ENCODE results near the gene SIGLEC8. TPM values are rescaled to one million over a fixed set of nuclear protein-coding genes. Genes with fewer than 3 reads are reported as not detected.
"Not testable (repeated sequence)": the region's sequence is repeated elsewhere in the genome, so short reads cannot be mapped to it uniquely, and the experiment has no call there.

The SIGLEC8 gene
- total RNA-seq, 1 donor from 2014 or later, result not detected

DNA sequence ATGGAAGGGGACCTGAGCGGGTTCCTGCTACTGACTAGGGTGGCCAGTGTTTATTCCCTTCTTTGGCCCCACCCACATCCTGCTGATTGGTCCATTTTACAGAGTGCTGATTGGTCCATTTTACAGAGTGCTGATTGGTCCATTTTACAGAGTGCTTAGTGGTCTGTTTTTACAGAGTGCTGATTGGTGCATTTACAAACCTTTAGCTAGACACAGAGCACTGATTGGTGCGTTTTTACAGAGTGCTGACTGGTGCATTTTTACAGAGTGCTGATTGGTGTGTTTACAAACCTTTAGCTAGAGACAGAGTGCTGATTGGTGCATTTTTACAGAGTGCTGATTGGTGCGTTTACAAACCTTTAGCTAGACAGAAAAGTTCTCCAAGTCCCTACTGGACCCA is 10.7 kb downstream of the SIGLEC8 start:
- DNase-seq (ENCODE audit: low read depth in 2 of 2), result not testable (repeated sequence)

DNA sequence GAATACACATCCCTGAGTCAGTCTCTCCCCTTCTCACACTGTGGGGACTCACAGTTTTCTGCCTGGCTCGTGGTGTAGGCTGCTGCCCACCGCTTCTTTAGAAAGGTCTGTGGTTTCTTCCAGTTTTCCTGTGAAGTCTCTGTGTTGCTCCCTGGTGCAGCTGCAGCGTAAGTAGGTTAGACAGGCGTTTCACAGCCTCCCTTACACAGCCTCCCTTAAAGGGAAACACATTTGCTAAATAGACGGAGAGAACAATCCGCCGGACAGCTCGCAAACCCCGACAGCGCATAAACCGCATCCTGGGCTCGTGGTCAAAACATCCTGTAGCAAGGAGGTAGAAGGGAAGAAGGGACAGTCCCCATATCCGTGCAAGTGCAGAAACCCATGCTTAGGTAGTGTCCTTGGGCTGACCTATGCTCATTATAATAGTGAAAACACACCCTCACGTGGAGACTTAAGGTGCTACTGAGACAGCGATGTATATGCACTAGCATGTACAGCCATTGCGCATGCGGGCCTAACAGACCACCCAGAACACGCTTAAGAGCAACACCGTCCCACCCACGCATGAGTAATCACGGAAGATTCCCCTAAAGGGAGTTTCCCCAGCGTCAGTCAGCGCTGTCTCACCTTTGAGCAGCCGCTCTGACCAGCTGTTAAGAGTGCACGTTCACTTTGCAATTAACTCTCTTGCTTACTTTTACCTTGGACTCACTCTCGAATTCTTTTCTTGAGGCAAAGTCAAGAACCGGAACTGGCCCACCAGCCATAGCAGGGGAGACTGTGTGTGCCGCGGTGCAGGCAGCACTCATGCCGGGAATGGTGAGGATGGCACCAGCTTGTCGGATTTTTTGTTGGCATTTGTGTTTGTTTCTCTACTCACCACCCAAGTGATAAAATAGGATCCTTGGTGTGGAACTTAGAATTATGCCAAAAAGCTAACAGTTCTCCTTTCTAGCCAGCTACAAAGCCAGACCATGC is 16.6 kb downstream of the SIGLEC8 start:
- no peak for DNase-seq (ENCODE audit: low read depth in 2 of 2)

DNA sequence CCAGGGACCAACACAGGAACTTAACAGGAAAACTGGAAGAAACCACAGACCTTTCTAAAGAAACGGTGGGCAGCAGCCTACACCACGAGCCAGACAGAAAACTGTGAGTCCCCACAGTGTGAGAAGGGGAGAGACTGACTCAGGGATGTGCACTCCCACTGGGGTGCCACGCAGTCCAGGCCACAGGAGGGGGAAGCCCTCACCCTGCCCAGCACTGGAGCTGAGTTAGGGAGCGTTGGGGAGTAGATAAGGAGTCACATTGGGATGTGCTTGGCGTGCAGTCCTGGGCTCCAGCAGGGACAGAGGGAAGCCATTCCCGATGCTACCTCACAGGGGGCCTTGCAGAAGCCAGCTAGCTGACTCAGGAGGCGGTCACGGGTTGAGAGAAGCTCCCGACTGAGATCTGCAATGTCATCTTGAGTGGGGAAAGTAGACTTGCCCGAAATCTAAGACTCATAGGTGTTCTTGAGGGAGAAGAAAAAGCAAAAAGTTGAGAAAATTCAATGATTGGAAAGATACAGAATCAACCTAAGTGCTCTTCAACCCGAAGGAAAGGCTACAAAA is 17.3 kb downstream of the SIGLEC8 start:
- no peak for DNase-seq (ENCODE audit: low read depth in 2 of 2)

DNA sequence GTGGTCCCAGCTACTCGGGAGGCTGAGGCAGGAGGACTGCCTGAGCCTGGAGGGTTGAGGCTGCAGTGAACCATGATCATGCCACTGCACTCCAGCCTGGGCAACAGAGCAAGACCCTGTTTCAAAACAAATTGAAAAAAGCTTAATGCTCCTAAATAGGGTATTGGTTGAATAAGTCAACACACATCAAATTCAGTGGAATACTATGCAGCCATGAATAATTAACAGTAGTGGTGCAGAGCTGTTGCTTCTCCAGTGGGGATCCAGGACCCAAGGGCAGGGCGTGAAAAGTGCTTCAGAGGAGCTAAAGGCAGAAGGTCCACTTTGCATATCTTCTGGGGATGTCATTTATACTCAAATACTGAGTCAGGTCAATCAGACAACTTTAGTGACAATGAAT is 18.2 kb downstream of the SIGLEC8 start:
- DNase-seq (ENCODE audit: low read depth in 2 of 2), result no peak

DNA sequence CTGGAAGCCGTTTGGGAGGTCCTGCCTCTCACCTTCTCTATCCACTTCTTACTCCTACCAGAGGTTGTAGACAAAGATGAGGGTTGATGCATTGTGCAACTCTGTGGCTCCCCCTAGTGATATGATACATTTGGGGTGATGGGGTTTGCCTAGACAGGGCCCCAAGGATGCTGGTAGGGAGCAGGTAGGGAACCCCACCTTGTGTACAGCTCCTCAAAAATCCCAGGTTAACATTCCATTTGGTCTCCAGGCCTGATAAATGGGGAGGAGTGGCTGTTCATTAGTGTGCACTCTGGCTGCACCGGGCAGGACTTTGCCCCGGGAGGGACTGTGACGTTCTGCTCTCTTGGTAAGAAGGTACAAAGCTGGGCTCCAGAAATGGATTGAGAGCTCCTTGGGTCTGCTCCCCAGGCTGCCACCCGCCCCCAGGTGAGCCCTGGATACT is 19.2 kb downstream of the SIGLEC8 start:
- peak; percentile 16 to 24 for DNase-seq (ENCODE audit: low read depth in 2 of 2)

DNA sequence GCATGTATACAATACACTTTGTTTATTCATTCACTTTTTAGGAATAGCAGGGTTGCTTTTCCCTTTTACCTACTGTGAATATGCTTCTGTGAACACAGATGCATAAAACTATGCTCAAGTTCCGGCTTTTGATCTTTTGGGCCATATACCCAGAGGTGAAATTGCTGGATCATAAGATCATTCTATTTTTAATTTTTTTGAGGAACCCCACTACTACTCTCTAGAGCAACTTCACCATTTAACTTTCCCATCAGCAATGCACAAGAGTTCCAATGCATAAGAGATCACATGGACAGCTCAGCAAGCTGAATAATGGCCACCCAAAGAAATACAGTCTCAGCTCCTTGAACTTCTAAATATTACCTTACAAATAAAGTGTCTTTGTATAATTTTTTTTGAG is 23.8 kb downstream of the SIGLEC8 start:
- DNase-seq (ENCODE audit: low read depth in 2 of 2), result no peak

DNA sequence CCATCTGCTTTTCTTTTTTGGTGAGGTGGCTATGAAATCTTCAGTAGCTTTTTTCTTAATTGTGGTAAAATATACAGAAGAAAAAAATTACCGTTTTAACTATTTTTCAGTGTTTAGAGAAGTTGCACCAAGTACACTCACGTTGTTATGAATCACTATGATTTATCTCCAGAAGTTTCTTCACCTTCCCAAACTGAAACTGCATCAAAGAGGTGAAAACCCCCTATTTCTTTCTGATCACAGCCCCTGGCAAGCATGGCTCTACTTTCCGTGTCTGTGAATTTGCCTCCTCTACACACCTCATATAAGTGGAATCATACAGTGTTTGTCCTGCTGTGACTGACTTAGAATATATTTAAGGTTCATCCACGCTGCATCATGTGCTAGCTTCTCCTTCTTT is 25.2 kb downstream of the SIGLEC8 start:
- DNase-seq (ENCODE audit: low read depth in 2 of 2), result no peak

DNA sequence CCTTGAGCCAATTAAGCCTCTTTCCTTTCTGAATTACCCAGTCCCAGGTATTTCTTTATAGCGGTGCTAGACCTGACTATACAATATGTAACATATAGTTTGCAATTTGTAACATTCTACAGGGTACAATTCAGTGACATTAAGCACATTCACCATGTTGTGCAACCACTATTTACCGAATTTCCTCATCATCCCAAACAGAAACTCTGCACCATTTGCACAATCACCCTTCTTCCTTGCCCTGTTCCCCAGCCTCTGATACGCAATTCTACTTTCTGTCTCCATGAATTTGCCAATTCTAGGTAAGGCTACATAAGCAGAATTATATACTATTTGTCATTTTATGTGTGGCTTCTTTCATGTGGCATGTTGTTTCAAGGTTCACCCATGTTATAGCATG is 27.1 kb downstream of the SIGLEC8 start:
- no peak for DNase-seq (ENCODE audit: low read depth in 2 of 2)

DNA sequence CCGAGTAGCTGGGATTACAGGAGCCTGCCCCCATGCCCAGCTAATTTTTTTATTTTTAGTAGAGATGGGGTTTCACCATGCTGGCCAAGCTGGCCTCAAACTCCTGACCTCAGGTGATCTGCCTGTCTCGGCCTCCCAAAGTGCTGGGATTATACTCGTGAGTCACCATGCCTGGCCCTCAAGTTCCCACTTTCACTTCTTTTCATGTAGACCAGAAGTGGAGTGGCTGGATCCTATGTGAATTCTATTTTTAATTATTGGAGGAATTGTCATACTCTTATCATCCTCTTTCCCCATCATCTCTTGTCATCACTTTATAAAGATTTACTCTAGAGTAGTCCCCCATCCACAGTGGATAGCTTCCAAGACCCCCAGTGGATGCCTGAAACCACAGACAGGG is 28.0 kb downstream of the SIGLEC8 start:
- no peak for DNase-seq (ENCODE audit: low read depth in 2 of 2)

DNA sequence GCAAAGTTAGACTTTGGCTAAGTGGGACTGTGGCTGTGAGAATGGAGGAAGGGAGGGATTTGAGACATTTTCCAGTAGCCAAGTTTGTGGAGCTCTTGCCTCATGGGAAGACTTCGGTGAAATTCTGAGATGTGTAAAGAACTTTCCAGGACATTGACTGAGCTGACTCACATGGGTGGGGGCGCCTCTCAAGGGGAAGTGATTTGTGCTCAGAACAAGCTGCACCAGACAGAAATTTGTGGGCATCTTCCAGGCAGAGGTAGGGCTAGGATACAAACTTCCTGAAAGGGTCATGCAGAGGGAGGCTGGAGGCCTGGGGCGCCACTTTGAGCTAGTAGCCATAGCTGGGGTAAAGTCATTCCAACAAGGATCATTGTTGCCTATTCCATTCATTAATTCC is 31.1 kb downstream of the SIGLEC8 start:
- no peak for DNase-seq (ENCODE audit: low read depth in 2 of 2)

DNA sequence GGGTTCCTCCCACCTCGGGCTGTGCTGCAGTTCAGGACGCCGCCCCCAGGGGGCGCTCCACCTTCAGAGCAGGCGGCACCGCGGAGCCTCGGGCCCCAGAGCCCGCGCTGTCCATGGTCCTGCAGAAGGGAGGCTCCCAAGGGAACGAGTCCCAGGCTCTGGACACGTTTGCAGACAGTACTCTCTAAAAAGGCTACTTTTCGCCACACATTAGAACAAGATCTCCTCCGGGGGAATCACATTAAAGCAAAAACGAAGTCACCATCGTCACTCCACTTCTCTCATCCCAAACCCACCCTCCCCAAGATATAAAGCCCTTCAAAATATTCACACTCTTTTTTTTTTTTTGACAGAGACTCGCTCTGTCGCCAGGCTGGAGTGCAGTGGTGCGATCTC is 36.2 kb downstream of the SIGLEC8 start:
- peak; percentile 78 to 85 for DNase-seq (ENCODE audit: low read depth in 2 of 2)

DNA sequence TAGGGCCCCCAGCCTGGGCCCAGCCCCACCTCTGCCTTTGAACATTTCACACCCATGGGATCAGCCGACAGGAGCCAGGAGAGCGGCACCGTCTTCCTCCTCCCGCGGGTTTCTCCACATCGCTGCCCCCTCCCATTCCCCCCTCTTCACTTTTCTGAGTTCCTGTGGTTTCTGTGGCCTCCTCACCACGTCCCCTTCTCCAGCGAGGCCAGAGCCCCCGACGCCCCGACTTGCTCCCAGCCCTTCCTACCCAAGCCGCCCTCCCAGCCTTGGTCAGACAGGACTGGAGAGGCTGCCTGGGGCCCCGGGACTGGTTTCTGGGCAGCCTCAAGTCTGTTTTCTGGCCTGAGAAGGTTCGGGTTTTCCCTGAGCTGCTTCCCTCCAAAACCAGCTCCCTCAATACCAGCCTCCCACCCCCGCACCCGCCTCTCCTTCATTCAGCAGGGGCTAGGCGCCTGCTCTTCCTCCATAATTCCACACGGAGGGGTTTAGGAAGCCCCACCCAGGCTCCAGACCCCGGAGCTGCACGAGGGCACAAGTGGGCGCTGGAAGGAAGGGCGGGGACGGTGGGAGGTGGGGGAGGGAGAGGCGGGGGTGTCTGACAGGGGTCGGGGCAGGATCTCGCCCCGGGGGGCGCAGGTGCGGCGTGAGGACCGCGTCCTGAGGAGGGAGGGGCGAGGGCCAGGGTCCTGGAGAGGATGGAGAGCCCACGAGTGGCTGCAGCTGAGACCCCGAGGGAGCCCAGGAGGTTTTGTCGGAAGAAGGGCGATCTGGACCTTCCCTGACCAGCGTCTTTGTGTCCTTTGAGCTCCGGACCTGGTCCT is 36.8 kb downstream of the SIGLEC8 start:
- no peak for DNase-seq (ENCODE audit: low read depth in 2 of 2)

DNA sequence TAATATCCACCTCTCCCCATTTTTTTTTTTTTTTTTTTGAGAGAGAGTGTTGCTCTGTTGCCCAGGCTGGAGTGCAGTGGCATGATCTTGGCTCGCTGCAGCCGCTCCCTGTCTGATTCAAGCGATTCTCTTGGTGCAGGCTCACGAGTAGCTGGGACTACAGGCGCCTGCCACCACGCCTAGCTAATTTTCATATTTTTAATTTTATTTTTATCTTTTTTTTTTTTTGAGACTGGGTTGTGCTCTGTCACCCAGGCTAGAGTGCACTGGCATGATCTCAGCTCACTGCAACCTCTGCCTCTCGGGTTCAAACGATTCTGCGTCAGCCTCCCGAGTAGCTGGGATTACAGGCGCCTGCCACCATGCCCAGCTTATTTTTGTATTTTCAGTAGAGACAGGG is 37.7 kb downstream of the SIGLEC8 start:
- DNase-seq (ENCODE audit: low read depth in 2 of 2), result not testable (repeated sequence)

DNA sequence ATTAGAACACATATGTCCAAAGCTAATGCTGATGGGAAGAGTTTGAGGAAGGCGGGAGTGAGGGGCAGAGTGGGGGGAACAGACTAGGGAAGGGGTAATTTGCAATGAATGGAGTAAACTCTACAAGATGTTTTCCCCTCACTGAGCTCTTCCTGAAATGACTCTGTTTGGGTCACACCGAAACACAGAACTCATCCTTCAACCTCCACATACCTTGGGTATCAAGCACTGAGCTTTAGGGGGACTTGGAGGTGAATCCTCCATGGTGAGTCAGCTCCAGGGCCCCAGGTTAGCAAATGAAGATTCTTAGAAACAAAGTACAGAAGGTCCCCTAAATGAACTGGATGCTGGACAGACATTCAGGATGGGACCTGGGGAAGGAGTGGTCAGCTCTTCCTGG is 39.5 kb downstream of the SIGLEC8 start:
- DNase-seq (ENCODE audit: low read depth in 2 of 2), result no peak

DNA sequence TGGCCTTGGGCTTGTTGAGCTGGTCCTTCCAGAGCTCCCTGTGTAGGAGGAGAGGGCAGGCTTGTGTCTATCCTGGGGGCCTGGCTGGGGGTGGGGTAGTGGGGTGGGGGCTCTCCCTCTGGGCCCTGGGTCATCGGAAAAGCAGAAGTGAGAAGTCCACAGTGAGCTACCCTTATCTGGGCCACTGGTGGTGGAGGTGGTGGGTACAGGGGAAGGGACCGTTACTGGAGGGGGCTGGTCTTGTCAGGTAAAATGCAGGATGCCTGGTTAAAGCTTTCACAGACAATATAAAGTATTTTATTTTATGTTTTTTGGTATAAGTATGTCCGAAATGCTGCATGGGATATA is 40.5 kb downstream of the SIGLEC8 start:
- no peak for DNase-seq (ENCODE audit: low read depth in 2 of 2)

DNA sequence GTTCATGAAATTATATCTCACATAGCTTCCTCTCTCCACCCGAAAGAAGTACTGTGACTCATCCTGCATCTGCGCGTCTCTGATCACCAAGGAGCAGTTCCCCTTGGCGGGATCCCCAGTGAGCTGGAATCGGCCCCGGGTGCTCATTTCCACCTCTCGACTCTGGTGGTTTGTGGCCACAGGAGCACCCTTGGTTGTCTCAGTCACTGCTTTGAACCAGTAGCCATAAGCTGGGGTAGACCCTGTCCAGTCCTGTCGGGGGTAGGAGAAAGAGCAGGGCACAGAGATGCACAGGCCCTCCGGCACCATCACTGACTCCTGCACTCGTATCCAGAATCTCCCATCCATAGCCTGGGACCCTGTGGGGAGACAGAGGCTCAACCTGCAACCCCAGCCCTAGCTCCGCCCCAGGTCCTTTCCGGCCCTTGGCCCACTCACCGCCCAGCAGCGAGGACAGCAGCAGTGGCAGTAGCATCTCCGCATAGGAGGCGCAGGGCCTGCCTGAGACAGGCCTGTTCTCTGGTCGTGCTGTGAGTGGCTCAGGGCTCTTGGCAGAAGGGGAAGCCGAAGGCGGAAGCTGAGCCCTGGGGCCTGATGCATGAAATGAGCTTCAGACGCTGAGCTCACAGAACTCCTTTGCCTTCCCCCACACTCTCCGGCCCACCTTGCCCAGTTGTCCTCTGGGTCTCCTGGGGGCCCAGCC is 41.0 kb downstream of the SIGLEC8 start, which contains the start of gene SIGLEC10:
Gene SIGLEC10 (minus strand): TSS at position 536 of the 703 bp plus-strand sequence. CDS start 61 bp downstream, at position 475.
- no peak for DNase-seq (ENCODE audit: low read depth in 2 of 2)

DNA sequence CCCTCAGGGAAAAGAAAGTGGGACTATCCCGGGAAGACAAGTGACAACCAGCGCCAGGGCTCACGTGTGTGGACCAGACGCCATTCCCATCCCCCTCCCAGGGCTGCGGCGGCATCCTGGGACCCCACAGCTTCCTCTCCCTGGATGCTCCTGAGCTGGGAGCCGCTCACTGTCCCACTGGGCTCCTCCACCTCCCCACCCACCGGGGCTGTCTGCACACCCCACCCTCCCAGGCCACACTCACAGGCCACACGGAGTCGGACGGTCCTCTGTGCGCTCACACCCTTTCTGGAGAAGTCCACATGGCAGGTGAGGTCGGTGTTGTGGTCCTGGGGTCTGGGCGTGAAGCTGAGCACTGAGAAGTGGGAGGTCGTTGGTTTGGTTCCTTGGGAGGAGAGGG is 41.8 kb downstream of the SIGLEC8 start:
- DNase-seq (ENCODE audit: low read depth in 2 of 2), result not testable (repeated sequence)

DNA sequence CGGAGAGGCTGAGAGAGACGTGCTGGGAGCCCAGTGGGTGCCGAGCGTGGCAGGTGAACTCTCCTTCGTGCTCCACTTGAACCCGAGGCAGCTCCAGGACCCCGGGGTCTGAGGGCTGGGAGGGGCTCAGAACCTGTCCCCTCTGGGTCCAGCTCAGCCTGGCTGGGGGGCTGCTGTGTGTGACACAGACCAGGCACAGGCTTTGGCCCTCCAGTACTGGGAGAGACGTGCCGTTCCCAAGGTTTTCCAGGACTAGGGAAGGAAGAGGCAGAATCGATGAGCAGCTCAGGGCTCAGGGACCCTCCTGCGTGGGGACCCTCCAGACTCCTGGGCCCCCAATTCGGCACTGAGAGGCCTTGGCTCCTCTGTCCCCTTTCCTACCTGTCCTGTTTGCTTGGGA is 43.1 kb downstream of the SIGLEC8 start:
- DNase-seq (ENCODE audit: low read depth in 2 of 2), result no peak

DNA sequence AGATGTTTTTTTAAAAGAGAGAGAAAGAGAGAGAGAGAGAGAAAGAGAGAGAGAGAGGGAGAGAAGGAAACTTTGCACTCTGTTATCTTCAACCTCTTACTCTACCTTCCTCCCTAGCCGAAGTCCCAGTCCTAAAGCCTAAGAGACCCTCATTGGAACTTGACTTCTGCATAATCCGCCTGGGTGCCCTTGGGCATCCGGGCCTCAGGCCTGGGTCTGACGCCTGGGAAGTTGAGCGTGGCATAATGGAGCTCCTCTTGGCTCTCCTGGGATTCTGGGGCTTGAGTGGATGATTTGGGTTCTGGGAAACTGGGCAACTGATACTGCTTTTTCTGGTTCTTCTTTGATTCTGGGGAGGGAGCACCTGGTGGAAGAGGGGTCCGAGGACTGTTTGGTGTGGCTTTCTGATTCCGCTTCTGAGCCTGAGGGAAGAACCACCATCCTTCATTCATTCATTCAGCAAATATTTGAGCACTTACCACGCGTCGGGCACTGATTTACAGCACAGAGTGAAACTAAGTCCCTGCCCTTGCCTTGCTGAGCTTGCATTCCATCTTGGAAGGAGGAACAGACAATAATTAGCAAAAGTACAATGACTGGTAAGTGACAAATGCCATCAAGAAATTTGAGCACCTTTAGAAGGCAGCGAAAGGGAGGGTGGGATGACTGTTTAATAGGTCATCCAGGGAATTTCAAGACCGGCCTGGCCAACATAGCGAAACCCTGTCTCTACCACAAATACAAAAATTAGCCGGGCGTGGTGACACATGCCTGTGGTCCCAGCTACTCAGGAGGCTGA is 47.1 kb downstream of the SIGLEC8 start:
- no peak for DNase-seq (ENCODE audit: low read depth in 2 of 2)

DNA sequence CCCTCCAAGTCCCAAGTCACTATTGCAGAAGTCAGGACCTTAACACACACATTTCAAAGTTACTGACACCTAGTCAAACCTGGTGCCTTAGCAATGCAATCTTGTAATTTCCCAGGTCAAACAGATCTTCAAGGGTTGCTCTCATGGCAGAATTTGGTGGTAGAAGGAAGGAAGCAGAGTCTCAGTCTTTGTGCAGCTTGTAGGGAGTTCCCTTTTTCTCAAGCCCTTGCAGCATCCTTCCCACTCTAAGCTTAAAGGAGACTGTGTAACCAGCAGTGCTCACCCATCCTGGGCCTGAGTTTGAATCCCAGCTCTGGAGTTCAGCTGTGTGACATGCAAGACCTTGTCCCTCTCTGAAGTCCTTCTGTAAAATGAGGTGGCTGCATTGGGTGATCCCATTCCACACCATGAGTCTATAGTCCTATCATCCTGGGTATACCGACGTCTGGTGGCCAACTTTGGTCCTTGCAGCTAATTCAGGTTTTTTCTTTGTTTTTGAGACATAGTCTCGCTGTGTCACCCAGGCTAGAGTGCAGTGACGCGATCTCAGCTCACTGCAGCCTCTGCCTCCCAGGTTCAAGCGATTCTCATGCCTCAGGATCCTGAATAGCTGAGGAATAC is 50.6 kb downstream of the SIGLEC8 start:
- DNase-seq (ENCODE audit: low read depth in 2 of 2), result peak; percentile 21 to 61

Data from lung microvascular endothelial cell (primary cell).